CD14-positive monocyte (primary cell): ENCODE measurements around the gene PTCD3. TPM values are rescaled to one million over a fixed set of nuclear protein-coding genes. Genes with fewer than 3 reads are reported as not detected.

Experiments
- DNase-seq, 3 donors: peaks; one replicate each; pipeline ENCODE4 v3.0.0-alpha.2; 2011 to 2022
- H2AFZ ChIP-seq: 2 replicates; pipeline ENCODE4 v1.6.0; 2012; ENCODE audit warnings: mild to moderate bottlenecking, low read depth, low read length, inconsistent platforms; ENCODE audit not compliant: insufficient read depth, poor library complexity, severe bottlenecking
- H3K27ac ChIP-seq, 2 donors: 1 replicate in 1 of 2; 2 replicates in 1 of 2; pipeline ENCODE4 v1.5.1; 2012 to 2013; ENCODE audit warnings: low read length in 2 of 2, control low read depth in 1 of 2, inconsistent platforms in 1 of 2, low read depth in 1 of 2, mild to moderate bottlenecking in 1 of 2
- H3K27me3 ChIP-seq, 2 donors: one replicate each; pipeline versions ENCODE4 v1.6.0 to v1.6.1; 2011 to 2013; ENCODE audit warnings: low read length in 2 of 2; ENCODE audit not compliant: control insufficient read depth in 2 of 2, insufficient read depth in 2 of 2
- H3K36me3 ChIP-seq, 2 donors: replicated peaks in 1 of 2; 1 replicate in 1 of 2; 2 replicates in 1 of 2; pipeline versions ENCODE4 v1.5.1 to v1.6.1; 2012 to 2013; ENCODE audit warnings: low read length in 2 of 2, control low read depth in 1 of 2, inconsistent platforms in 1 of 2, mild to moderate bottlenecking in 1 of 2; ENCODE audit not compliant: insufficient read depth in 2 of 2, control insufficient read depth in 1 of 2
- H3K4me1 ChIP-seq, 2 donors: 1 replicate in 1 of 2; 2 replicates in 1 of 2; pipeline versions ENCODE4 v1.5.1 to v1.6.1; 2012 to 2013; ENCODE audit warnings: low read length in 2 of 2, control low read depth in 1 of 2, inconsistent platforms in 1 of 2, mild to moderate bottlenecking in 1 of 2, moderate library complexity in 1 of 2; ENCODE audit not compliant: insufficient read depth in 2 of 2, control insufficient read depth in 1 of 2
- H3K4me2 ChIP-seq: replicated peaks from 2 replicates; pipeline ENCODE3; 2012; ENCODE audit warnings: low read length, moderate library complexity, mild to moderate bottlenecking; ENCODE audit not compliant: poor library complexity, severe bottlenecking; ENCODE audit errors: extremely low read depth
- H3K4me3 ChIP-seq, 3 experiments: fragments of 200-600 bp in 1 of 3; sonication (generic) in 1 of 3; replicated peaks in 1 of 3; 1 replicate in 2 of 3; 2 replicates in 1 of 3; pipeline ENCODE4 v1.5.1; 2011 to 2013; ENCODE audit warnings: low read length in 3 of 3, mild to moderate bottlenecking in 3 of 3, control low read depth in 2 of 3, low read depth in 2 of 3, inconsistent platforms in 1 of 3, moderate library complexity in 1 of 3
- H3K79me2 ChIP-seq: 2 replicates; pipeline ENCODE4 v1.6.0; 2012; ENCODE audit warnings: mild to moderate bottlenecking, control low read depth, inconsistent platforms, low read length, moderate library complexity; ENCODE audit not compliant: insufficient read depth
- H3K9ac ChIP-seq: 2 replicates; pipeline ENCODE4 v1.6.0; 2017; ENCODE audit warnings: low read length, mild to moderate bottlenecking; ENCODE audit not compliant: insufficient read depth, poor library complexity, severe bottlenecking
- H3K9me3 ChIP-seq, 2 donors: replicated peaks in 1 of 2; 1 replicate in 1 of 2; 2 replicates in 1 of 2; pipeline versions ENCODE4 v1.5.1 to v1.6.1; 2012 to 2013; ENCODE audit warnings: low read length in 2 of 2, control low read depth in 1 of 2; ENCODE audit not compliant: control insufficient read depth in 1 of 2, insufficient read depth in 1 of 2
- H4K20me1 ChIP-seq: 2 replicates; pipeline ENCODE4 v1.6.0; 2012; ENCODE audit warnings: mild to moderate bottlenecking, low read length, control low read depth, moderate library complexity; ENCODE audit not compliant: insufficient read depth
- H3K27ac Mint-ChIP-seq, 7 donors: one replicate each; pipeline ENCODE4 v1.8.0; 2020; ENCODE audit warnings: mild to moderate bottlenecking in 7 of 7, mixed read lengths in 7 of 7, moderate library complexity in 6 of 7, inconsistent platforms in 2 of 7
- H3K27me3 Mint-ChIP-seq, 3 donors: one replicate each; pipeline ENCODE4 v1.8.0; 2021 to 2022; ENCODE audit warnings: low read depth in 3 of 3, mild to moderate bottlenecking in 3 of 3, mixed read lengths in 3 of 3, moderate library complexity in 3 of 3, inconsistent platforms in 1 of 3
- H3K36me3 Mint-ChIP-seq, 2 donors: one replicate each; pipeline ENCODE4 v1.8.0; 2020; ENCODE audit warnings: mixed read lengths in 2 of 2, inconsistent platforms in 1 of 2, mild to moderate bottlenecking in 1 of 2
- H3K4me1 Mint-ChIP-seq: one replicate; pipeline ENCODE4 v1.8.0; 2020; ENCODE audit warnings: mild to moderate bottlenecking, mixed read lengths
- H3K4me3 Mint-ChIP-seq, 2 donors: one replicate each; pipeline ENCODE4 v1.8.0; 2020; ENCODE audit warnings: mild to moderate bottlenecking in 2 of 2, mixed read lengths in 2 of 2, moderate library complexity in 1 of 2
- H3K9me3 Mint-ChIP-seq, 7 donors: one replicate each; pipeline ENCODE4 v1.8.0; 2020 to 2022; ENCODE audit warnings: mixed read lengths in 7 of 7, mild to moderate bottlenecking in 6 of 7, moderate library complexity in 6 of 7, inconsistent platforms in 2 of 7
- CTCF ChIP-seq: fragments of 200-600 bp; IDR thresholded peaks from one replicate; pipeline ENCODE4 v1.8.0; 2022; ENCODE audit warnings: antibody characterized with exemption, mild to moderate bottlenecking
- WGBS: methylation state at CpG from one replicate; pipeline ENCODE4 v1.1.5; 2013; ENCODE audit warnings: missing lambda C conversion rate; ENCODE audit not compliant: insufficient coverage; 5-methylcytosine and 5-hydroxymethylcytosine counted together
- intact Hi-C, 2 donors: fragments of 100-400 bp; cut with micrococcal nuclease; formaldehyde crosslinking; loops; one replicate each; pipeline versions ENCODE4 v1.15.0 to v1.15.1; 2023
- polyA plus RNA-seq, 3 donors: library from polyadenylated mRNA; depleted of rRNA in 1 of 3; unstranded in 2 of 3; stranded (reverse) in 1 of 3; fragments of 300-500 nt in 2 of 3; fragments of >200 nt in 1 of 3; fragmentation: Illumina TruSeq in 2 of 3; gene quantifications; 1 replicate in 2 of 3; 2 replicates in 1 of 3; pipeline ENCODE4 v1.2.3, GENCODE V29; 2012 to 2021
- small RNA-seq: library from RNA; depleted of rRNA; stranded (forward); fragments of <200 nt; gene quantifications from one replicate; pipeline ENCODE3, GENCODE V24; 2012; ENCODE audit warnings: low read depth; ENCODE audit not compliant: insufficient read length

PTCD3 gene
- polyA plus RNA-seq, 3 donors: 14.0 to 60.5 (median 17.8) TPM

GRCh38 chr2:86186431-86186830, 80.4 kb downstream of the PTCD3 start:
- Histone ChIP-seq H3K79me2 (peaks cover 100% of the 10 kb centered on the region), H3K4me1 (peaks cover 0 to 34% of the 10 kb centered on the region in 2 donors), H3K9ac (peak overlapping the region; percentile 38), H3K36me3 (peaks cover 7 to 24% of the 10 kb centered on the region in 2 donors), H3K4me3 (no peak overlapping the region), H3K27ac (peak overlapping the region in 1 of 2 donors; percentile 34), H2AFZ (no peak overlapping the region), H3K9me3 (no peaks in the 10 kb centered on the region), H3K27me3 (no peaks in the 10 kb centered on the region), H4K20me1 (peaks cover 97% of the 10 kb centered on the region), H3K4me2 (no peak overlapping the region)
- no peak for DNase-seq
- Mint-ChIP-seq H3K9me3 (no peaks in the 10 kb centered on the region), H3K27ac (peak overlapping the region in 6 of 7 donors; percentile 21 to 85 (median 46)), H3K27me3 (no peaks in the 10 kb centered on the region), H3K4me3 (no peak overlapping the region), H3K36me3 (peaks cover 10 to 47% of the 10 kb centered on the region in 2 donors), H3K4me1 (peaks cover 27% of the 10 kb centered on the region)
- intact Hi-C loops: no loop called here
- TF ChIP-seq CTCF: no peak

GRCh38 chr2:86189782-86190416, 83.9 kb downstream of the PTCD3 start:
- DNase-seq: no peak
- Mint-ChIP-seq H3K4me3 (no peak overlapping the region), H3K27ac (peak overlapping the region in 2 of 7 donors; percentile 0 to 2), H3K9me3 (no peaks in the 10 kb centered on the region), H3K4me1 (peaks cover 45% of the 10 kb centered on the region), H3K27me3 (no peaks in the 10 kb centered on the region), H3K36me3 (peaks cover 12 to 51% of the 10 kb centered on the region in 2 donors)
- Histone ChIP-seq H3K27me3 (no peaks in the 10 kb centered on the region), H3K9me3 (no peaks in the 10 kb centered on the region), H3K4me1 (peaks cover 11 to 45% of the 10 kb centered on the region in 2 donors), H4K20me1 (peaks cover 96% of the 10 kb centered on the region), H3K4me2 (no peak overlapping the region), H3K9ac (no peak overlapping the region), H3K4me3 (no peak overlapping the region), H3K27ac (peak overlapping the region in 1 of 2 donors; percentile 56), H3K36me3 (peaks cover 7 to 20% of the 10 kb centered on the region in 2 donors), H3K79me2 (peaks cover 99% of the 10 kb centered on the region), H2AFZ (no peak overlapping the region)
- no peak for TF ChIP-seq CTCF
- no CpG with 5 or more reads among the region's 7 CpGs for WGBS
- intact Hi-C loops: loop anchor here (5.0 to 10.0 kb wide), 3 partner anchors 83 to 255 kb away; partner anchors contain the start of genes POLR1A (in 2 of the 2), PTCD3 (in 2 of the 2) and KDM3A (in 1 of the 2)

Small RNA genes within 50 kb of the gene (small RNA-seq; reads per million reads assigned to genes)
- not detected for gene RF00019
- 44.2 reads per million, percentile 93 among the genes with 10 or more reads in this experiment for gene SNORD94

Other genes starting within 250 kb of the PTCD3 start
- gene ST3GAL5, start 217.2 kb upstream of the PTCD3 start, polyA plus RNA-seq: 10 to 100 TPM; 14.0 to 51.2 (median 19.5) TPM
- gene POLR1A, start 349 bp upstream of the PTCD3 start, polyA plus RNA-seq: 1 to 10 TPM in 2 of 3 donors, under 1 TPM in 1; 0.45 to 2.1 (median 1.6) TPM
- 10 to 100 TPM; 24.3 to 54.0 (median 41.2) TPM for gene IMMT, start 89.2 kb downstream of the PTCD3 start, polyA plus RNA-seq
- gene MRPL35, start 93.2 kb downstream of the PTCD3 start, polyA plus RNA-seq: 10 to 100 TPM in 2 of 3 donors, 1 to 10 TPM in 1; 9.9 to 35.0 (median 26.9) TPM
- not detected for gene REEP1, start 231.4 kb downstream of the PTCD3 start, polyA plus RNA-seq